HG03135 (cell line): ENCODE measurements around the gene IFIT1.
"Not testable (repeated sequence)": the region's sequence is repeated elsewhere in the genome, so short reads cannot be mapped to it uniquely, and the experiment has no call there.

Source experiments
- ATAC-seq: cut with Tn5 transposase; IDR thresholded peaks from one replicate; pipeline ENCODE4 v1.9.1; 2021; ENCODE audit warnings: mild to moderate bottlenecking, moderate library complexity; ENCODE audit not compliant: unreplicated experiment

The IFIT1 gene

GRCh38 chr10:89428877-89429276 lies 36.5 kb downstream of the IFIT1 start:
- no peak for ATAC-seq

DNA sequence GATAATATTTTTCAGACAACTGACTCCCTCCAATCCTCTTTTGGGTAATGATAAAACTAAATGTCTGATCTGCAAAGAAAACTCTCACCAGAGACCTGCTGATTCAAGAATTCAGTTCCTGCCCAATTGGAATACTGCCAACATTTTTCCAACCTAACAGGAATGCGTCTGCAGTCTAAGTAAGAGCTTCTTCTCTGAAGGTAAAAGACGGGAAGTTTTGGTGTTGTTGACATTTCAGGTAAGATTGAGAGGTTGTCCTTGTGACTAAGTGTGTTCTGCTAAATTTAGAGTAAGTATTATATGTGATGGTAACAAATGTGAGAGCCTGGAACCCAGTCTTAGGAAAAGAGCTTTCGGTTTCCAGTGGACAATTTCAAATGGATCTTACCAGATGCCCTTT lies 39.6 kb downstream of the IFIT1 start:
- no peak for ATAC-seq

GRCh38 chr10:89438525-89438924 lies 46.1 kb downstream of the IFIT1 start:
- no peak for ATAC-seq

DNA sequence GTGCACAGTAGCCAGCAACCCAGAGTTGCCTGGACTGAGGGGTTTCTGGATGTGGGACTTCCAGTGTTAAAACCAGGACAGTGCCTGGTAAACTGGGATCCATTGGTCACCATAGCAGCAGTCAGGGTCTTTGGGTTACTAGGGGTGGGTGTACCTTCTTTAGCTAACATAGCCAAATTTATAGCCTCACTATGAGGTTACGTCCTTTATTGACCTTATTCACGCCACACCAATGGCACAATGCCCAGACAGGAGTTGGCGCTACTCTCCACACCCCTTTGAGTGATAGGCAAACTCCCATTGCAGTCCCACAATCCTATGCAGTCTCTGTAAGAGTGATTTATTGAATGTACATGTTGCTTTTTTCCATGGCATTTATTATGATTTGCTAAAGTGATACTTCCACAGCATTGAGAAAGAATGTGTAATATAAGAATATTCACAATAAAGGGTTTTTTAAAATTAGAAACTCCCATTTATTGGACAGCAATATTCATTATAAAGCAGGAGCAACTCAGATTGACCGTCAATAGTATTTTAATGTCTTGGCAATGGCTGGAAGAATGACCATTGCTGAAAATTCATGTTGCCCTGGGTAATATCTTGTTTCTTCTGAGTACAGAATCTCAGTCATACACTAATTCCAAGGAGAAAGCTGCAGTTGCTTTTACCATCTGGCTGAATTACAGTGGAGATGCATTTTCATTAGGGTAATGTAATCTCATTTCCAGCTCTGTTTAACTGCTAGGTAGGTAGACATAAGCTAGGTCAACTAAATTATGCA lies 48.0 kb downstream of the IFIT1 start:
- no peak for ATAC-seq

GRCh38 chr10:89442289-89442688 lies 49.9 kb downstream of the IFIT1 start:
- ATAC-seq, result no peak

- not testable (repeated sequence) for ATAC-seq
Observed at GRCh38 chr10:89444819-89445218, 52.4 kb downstream of the IFIT1 start.

GRCh38 chr10:89450901-89451300 lies 58.5 kb downstream of the IFIT1 start:
- no peak for ATAC-seq

GRCh38 chr10:89452193-89452592 lies 59.8 kb downstream of the IFIT1 start:
- ATAC-seq, result no peak

GRCh38 chr10:89454561-89455347 lies 62.3 kb downstream of the IFIT1 start:
- no peak for ATAC-seq
